WTC11 (cell line): ENCODE data around the gene PPP1R16B. TPM values are rescaled to one million over a fixed set of nuclear protein-coding genes. Genes with fewer than 3 reads are reported as not detected.

Source experiments
- ATAC-seq: fragments of 200-7000 bp; cut with Tn5 transposase; 2 replicates; pipeline ENCODE4 v1.10.0; 2021; ENCODE audit warnings: mild to moderate bottlenecking, moderate library complexity
- CTCF ChIA-PET: fragments of 300-600 bp; sonication (Branson Sonifier 250); formaldehyde crosslinking; loops from one replicate; lab custom pipeline; 2021; ENCODE audit warnings: antibody characterized with exemption; lab: Charles Lee
- POLR2A ChIA-PET: fragments of 350-600 bp; sonication (Branson Sonifier 250); formaldehyde crosslinking; loops from one replicate; lab custom pipeline; 2021; ENCODE audit warnings: antibody characterized with exemption; lab: Charles Lee
- DNase-seq: peaks from one replicate; pipeline ENCODE4 v3.0.0; 2021; ENCODE audit warnings: low spot score
- H3K27ac Mint-ChIP-seq: 2 replicates; pipeline ENCODE4 v1.8.0; 2021; ENCODE audit warnings: mixed read lengths
- H3K27me3 Mint-ChIP-seq: 2 replicates; pipeline ENCODE4 v1.8.0; 2021; ENCODE audit warnings: low read depth, mild to moderate bottlenecking, moderate library complexity, mixed read lengths
- H3K36me3 Mint-ChIP-seq: 2 replicates; pipeline ENCODE4 v1.8.0; 2021; ENCODE audit warnings: mixed read lengths
- H3K4me1 Mint-ChIP-seq: 2 replicates; pipeline ENCODE4 v1.8.0; 2022; ENCODE audit warnings: mixed read lengths
- H3K4me3 Mint-ChIP-seq: 2 replicates; pipeline ENCODE4 v1.8.0; 2021; ENCODE audit warnings: mild to moderate bottlenecking, moderate library complexity, mixed read lengths
- H3K9me3 Mint-ChIP-seq: 2 replicates; pipeline ENCODE4 v1.8.0; 2021; ENCODE audit warnings: mixed read lengths
- CBFB ChIP-seq: sonication (generic); formaldehyde crosslinking; IDR thresholded peaks from 2 replicates; pipeline ENCODE4 v1.8.1; 2022; ENCODE audit warnings: mild to moderate bottlenecking, low read depth, missing genetic modification reagents
- ESRRA ChIP-seq: sonication (generic); formaldehyde crosslinking; IDR thresholded peaks from 2 replicates; pipeline ENCODE4 v1.8.1; 2022; ENCODE audit warnings: mild to moderate bottlenecking, missing genetic modification reagents, borderline replicate concordance
- GABPB1 ChIP-seq: sonication (generic); formaldehyde crosslinking; IDR thresholded peaks from 2 replicates; pipeline ENCODE4 v1.8.1; 2023; ENCODE audit warnings: mild to moderate bottlenecking, missing genetic modification reagents
- KAT7 ChIP-seq: sonication (generic); formaldehyde crosslinking; IDR thresholded peaks from 2 replicates; pipeline ENCODE4 v1.8.1; 2023; ENCODE audit warnings: missing genetic modification reagents, mild to moderate bottlenecking, borderline replicate concordance
- NFE2L1 ChIP-seq: sonication (generic); formaldehyde crosslinking; IDR thresholded peaks from 2 replicates; pipeline ENCODE4 v1.8.1; 2023; ENCODE audit warnings: missing genetic modification reagents
- NR3C1 ChIP-seq: sonication (generic); formaldehyde crosslinking; conservative IDR thresholded peaks from 2 replicates; pipeline ENCODE4 v1.8.1; 2023; ENCODE audit warnings: low read depth, mild to moderate bottlenecking, missing genetic modification reagents
- TEAD4 ChIP-seq: sonication (generic); formaldehyde crosslinking; IDR thresholded peaks from 2 replicates; pipeline ENCODE4 v1.8.0; 2022; ENCODE audit warnings: mild to moderate bottlenecking, missing genetic modification reagents
- TP53 ChIP-seq: sonication (generic); formaldehyde crosslinking; IDR thresholded peaks from 2 replicates; pipeline ENCODE4 v1.8.1; 2023; ENCODE audit warnings: mild to moderate bottlenecking, missing genetic modification reagents
- ZNF121 ChIP-seq: sonication (generic); formaldehyde crosslinking; IDR thresholded peaks from 2 replicates; pipeline ENCODE4 v1.8.0; 2023; ENCODE audit warnings: missing genetic modification reagents
- ZNF423 ChIP-seq: fragments of 250-450 bp; sonication (Bioruptor Pico); IDR thresholded peaks from 2 replicates; pipeline ENCODE4 v2.1.2; 2022; ENCODE audit warnings: mild to moderate bottlenecking, moderate library complexity
- ZNF532 ChIP-seq: fragments of 250-450 bp; sonication (Bioruptor Pico); IDR thresholded peaks from 2 replicates; pipeline ENCODE4 v1.9.0; 2021; ENCODE audit warnings: mild to moderate bottlenecking, borderline replicate concordance
- total RNA-seq: library from RNA; stranded (reverse); gene quantifications from 3 replicates; pipeline ENCODE4 v1.2.3, GENCODE V29; 2021
- TF ChIP-seq, protein P1 (sequence below): sonication (generic); formaldehyde crosslinking; IDR thresholded peaks from 2 replicates; pipeline ENCODE4 v1.8.1; 2022; ENCODE audit warnings: mild to moderate bottlenecking, missing genetic modification reagents, moderate library complexity, borderline replicate concordance
- TF ChIP-seq, protein P2 (sequence below): fragments of 250-450 bp; sonication (Bioruptor Pico); conservative IDR thresholded peaks from 2 replicates; pipeline ENCODE4 v1.9.0; 2021; ENCODE audit warnings: mild to moderate bottlenecking
- TF ChIP-seq, protein P3 (sequence below): sonication (generic); formaldehyde crosslinking; IDR thresholded peaks from 2 replicates; pipeline ENCODE4 v1.8.1; 2022; ENCODE audit warnings: mild to moderate bottlenecking, moderate library complexity, missing genetic modification reagents

Gene PPP1R16B
- total RNA-seq, 1 experiment from 2014 or later, result 12.0 TPM

- H3K4me3 Mint-ChIP-seq, result 0 out of 2 replicates have a peak overlapping the region, but pooled peaks have one; percentile 3
- TF ChIP-seq ZNF532 (CRISPR knock-in tag) (no peak), ZNF121 (CRISPR knock-in tag) (peak; percentile 71), ESRRA (CRISPR knock-in tag) (no peak), NFE2L1 (CRISPR knock-in tag) (no peak), TP53 (CRISPR knock-in tag) (no peak), CBFB (CRISPR knock-in tag) (no peak)
- TF ChIP-seq, protein P1, sequence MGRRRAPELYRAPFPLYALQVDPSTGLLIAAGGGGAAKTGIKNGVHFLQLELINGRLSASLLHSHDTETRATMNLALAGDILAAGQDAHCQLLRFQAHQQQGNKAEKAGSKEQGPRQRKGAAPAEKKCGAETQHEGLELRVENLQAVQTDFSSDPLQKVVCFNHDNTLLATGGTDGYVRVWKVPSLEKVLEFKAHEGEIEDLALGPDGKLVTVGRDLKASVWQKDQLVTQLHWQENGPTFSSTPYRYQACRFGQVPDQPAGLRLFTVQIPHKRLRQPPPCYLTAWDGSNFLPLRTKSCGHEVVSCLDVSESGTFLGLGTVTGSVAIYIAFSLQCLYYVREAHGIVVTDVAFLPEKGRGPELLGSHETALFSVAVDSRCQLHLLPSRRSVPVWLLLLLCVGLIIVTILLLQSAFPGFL (CRISPR knock-in tag), result no peak
- TF ChIP-seq, protein P2, sequence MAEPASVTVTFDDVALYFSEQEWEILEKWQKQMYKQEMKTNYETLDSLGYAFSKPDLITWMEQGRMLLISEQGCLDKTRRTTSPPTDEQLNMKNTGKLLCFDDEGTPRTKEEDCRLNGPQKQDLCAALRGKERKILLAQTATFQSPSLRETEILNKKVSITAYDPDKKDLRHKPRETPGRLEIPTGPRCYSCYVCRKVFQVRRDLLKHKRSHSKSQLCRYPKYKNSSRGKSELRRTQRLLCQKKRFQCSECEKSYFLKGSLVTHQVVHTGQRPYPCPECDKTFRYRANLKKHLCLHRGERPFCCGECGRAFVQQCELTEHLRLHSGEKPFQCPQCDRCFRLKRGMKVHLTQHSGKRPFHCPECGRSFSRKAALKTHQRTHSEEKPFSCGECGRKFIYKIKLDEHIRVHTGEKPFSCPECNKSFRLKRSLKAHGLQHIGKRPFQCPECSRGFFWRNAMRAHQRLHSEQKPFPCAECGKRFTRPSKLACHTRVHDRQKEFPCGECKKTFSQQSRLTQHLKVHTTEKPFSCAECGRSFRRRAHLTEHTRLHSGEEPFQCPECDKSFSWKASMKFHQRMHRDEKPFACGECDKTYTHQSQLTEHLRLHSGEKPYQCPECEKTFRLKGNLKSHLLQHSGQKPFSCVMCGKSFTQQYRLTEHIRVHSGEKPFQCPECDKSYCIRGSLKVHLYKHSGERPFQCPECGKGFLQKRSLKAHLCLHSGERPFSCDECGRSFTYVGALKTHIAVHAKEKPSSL (CRISPR knock-in tag), result no peak
- TF ChIP-seq, protein P3, sequence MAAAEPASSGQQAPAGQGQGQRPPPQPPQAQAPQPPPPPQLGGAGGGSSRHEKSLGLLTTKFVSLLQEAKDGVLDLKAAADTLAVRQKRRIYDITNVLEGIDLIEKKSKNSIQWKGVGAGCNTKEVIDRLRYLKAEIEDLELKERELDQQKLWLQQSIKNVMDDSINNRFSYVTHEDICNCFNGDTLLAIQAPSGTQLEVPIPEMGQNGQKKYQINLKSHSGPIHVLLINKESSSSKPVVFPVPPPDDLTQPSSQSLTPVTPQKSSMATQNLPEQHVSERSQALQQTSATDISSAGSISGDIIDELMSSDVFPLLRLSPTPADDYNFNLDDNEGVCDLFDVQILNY (CRISPR knock-in tag), result no peak
- TF ChIP-seq, all 79 proteins: peak for 1
- Mint-ChIP-seq H3K9me3 (no peaks in the 10 kb centered on the region), H3K4me1 (peaks cover 55% of the 10 kb centered on the region), H3K27ac (no peak overlapping the region), H3K36me3 (peaks cover 31% of the 10 kb centered on the region), H3K27me3 (no peaks in the 10 kb centered on the region)
- DNase-seq, result no peak
- no peak for ATAC-seq
- ChIA-PET POLR2A (interaction anchor here (1.1 kb wide), 1 partner anchor 32 kb away, joined by 4 read pairs; no protein-coding TSS in a partner anchor), CTCF (interaction anchor here (0.6 to 1.4 kb wide), 4 partner anchors 30 to 988 kb away, joined by 3 to 6 read pairs (median 3); partner anchors contain the start of gene DHX35)
Measured at GRCh38 chr20:38931984-38932383, 126.5 kb downstream of the PPP1R16B start.

- no peak for ATAC-seq
Measured at GRCh38 chr20:38932457-38933120, 127.1 kb downstream of the PPP1R16B start.

More at GRCh38 chr20:38932457-38933120, 127.1 kb downstream of the PPP1R16B start:
- H3K9me3 Mint-ChIP-seq, result no peaks in the 10 kb centered on the region
- no peak overlapping the region for H3K4me3 Mint-ChIP-seq
- peaks cover 37% of the 10 kb centered on the region for H3K36me3 Mint-ChIP-seq
- H3K27me3 Mint-ChIP-seq, result no peaks in the 10 kb centered on the region
- no peak for TF ChIP-seq KAT7 (CRISPR knock-in tag)
- no peak for TF ChIP-seq TEAD4 (CRISPR knock-in tag)
- TF ChIP-seq GABPB1, result peak; percentile 34
- TF ChIP-seq ZNF423 (CRISPR knock-in tag), result no peak
- TF ChIP-seq, protein P2 (CRISPR knock-in tag), result no peak
- TF ChIP-seq NR3C1 (CRISPR knock-in tag), result no peak
- ChIA-PET POLR2A (no interaction called here), CTCF (interaction anchor here (0.6 to 1.7 kb wide), 4 partner anchors 39 to 988 kb away, joined by 3 to 6 read pairs (median 3); no protein-coding TSS in a partner anchor)
- peak overlapping the region; percentile 7; the same call in 1 of the 2 replicates for H3K27ac Mint-ChIP-seq
- peaks cover 61% of the 10 kb centered on the region for H3K4me1 Mint-ChIP-seq
- no peak for DNase-seq
